GM19468 (cell line): Measurements from ENCODE around the gene PTGIR.

Source experiments
- ATAC-seq: cut with Tn5 transposase; IDR thresholded peaks from one replicate; pipeline ENCODE4 v1.9.1; 2021; ENCODE audit warnings: mild to moderate bottlenecking, moderate library complexity, moderate number of reproducible peaks; ENCODE audit not compliant: unreplicated experiment; ENCODE audit errors: extremely low read depth

The PTGIR gene

GRCh38 chr19:46602392-46603194 is 22.3 kb downstream of the PTGIR start:
- no peak for ATAC-seq

DNA sequence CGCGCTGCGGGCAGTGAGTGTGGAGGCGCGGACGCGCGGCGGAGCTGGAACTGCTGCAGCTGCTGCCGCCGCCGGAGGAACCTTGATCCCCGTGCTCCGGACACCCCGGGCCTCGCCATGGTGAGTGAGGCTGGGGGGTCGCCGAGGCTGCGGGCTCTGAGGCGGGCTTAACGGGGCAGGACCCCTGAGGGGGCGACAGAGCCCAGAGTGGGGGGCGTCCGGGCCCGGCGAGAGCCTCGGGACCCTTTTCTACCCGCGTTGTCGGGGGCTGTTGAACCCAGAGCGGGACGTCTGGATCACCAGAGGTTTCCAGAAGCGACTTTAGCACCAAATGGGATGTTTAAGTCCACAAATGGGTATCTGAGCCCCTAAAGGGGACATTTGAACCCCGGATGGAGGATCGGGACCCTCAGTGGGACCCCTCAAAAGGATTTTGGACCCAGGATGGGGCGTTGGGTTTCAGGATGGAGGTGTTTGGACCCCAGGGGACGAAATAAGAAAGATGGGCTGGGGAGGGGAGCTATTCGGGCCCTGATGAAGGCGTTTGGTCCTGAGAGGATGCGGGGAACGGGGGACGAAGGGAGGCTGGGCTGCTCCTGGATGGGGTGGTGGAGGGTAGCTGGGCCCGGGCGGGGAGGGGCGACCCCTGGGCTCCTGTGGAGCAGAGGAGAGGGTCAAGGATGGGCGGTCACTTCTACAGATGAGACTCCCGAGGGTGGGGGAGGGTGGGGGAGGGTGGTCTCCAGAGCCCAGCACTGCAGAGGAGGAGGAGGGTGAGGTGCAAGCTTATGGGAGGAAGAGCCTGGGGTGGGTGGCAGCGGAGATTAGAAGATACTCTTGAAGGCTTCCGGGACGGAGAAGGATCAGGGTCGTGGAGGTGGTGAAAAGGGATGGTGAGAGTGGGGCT is 23.3 kb downstream of the PTGIR start, which contains the start of gene CALM3:
TSS of gene CALM3 (plus strand) at position 13 of the 907 bp plus-strand sequence. CDS start at position 118, 105 bp downstream.
- no peak for ATAC-seq

DNA sequence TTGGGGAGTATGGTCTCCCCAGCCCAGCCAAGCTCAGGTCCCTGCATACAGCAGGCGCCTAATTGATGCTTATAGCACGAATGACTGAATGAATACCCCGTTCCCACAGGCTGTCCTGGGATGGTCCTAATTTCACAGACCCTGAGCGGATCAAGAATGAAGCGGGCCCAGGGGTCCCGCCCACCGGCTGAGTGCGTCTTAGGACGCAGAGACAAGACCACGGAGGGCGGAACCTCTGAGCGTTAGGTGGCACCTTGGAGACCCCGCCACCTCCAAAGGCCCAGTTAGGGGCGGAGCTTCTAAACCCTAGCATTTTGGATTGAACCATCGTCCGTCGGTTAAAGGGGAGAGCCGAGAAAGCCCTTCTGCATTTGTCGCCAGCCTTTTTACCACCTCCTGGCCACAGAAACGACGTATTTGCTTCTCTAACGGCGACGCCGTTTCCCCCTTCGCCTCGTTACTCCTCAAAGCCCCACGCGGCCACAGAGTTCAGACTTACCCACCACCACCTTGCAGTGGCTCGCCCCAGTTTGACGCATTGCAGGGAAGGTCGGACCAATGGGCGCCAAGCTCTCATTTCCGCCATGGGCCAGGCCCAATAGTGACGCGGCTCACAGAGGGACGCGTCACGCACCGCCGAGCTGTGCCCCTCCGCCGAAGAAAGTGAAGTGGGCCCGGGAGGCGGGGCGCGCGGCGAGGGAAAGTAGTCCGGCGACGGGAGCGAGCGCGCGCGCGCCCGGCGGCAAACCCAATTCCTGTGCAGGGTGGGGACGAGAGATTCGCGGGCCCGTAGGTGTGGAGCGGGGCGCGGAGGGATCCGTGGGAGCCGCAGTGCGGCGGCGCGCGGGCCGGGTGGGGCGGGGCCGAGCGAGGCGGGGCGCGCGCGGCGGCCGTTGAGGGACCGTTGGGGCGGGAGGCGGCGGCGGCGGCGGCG is 24.2 kb downstream of the PTGIR start:
- peak; percentile 50 for ATAC-seq

DNA sequence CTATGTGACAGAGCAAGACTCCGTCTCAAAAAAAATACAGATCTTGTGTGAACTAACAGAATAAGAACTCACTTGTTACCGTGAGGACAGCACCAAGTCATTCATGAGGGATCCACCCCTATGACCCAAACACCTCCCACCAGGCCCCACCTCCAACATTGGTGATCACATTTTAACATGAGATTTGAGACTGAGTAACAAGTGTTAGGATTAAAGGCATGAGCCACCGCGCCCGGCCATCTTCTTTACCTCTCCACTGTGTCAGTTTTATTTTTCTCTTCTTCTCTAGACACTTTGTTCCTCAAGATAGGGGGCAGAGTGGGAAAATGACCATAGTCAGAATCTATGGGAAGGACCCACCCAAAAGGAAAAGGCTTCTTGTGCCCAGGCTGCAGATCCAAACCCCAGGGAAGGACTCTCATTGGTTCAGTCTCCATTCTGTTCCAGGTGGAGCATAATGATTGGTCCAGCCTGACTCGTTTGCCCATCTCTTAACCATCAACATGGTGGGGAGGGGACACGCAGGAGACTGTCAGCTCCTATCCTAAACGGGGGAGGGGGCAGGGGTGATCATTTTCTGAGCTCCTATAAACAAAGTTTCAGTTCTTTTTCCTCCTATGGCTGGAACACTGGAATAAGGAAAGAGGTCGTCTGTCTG is 25.0 kb downstream of the PTGIR start:
- no peak for ATAC-seq

DNA sequence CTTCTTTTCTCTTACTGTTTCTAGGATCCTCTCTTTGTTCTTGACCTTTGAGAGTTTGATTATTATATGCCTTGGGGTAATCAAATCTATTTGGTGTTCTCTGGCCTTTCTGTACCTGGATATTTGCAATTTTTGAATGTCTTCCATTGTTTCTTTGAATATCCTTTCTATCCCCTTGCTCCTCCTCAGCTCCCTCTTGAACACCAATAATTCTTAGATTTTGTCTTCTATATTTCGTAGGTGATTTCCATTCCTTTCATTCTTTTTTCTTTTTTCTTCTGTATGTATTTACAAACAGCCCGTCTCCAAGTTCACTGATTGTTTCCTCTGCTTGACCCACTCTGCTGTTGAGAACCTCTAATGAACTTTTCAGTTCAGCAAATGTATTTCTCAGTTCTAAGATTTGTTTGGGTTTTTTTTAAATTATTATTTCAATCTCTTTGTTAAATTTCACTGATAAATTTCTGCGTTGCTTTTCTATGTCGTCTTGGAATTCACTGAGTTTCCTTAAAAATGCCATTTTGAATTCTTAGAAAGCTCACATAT is 26.4 kb downstream of the PTGIR start:
- no peak for ATAC-seq

GRCh38 chr19:46596008-46596407 is 28.9 kb downstream of the PTGIR start:
- no peak for ATAC-seq

- no peak for ATAC-seq
These were observed 33.0 kb downstream of the PTGIR start for GRCh38 chr19:46591870-46592269.

- ATAC-seq, result no peak
These were observed 33.6 kb downstream of the PTGIR start for GRCh38 chr19:46591254-46591653.

- no peak for ATAC-seq
These were observed 37.0 kb downstream of the PTGIR start for GRCh38 chr19:46587861-46588260.

DNA sequence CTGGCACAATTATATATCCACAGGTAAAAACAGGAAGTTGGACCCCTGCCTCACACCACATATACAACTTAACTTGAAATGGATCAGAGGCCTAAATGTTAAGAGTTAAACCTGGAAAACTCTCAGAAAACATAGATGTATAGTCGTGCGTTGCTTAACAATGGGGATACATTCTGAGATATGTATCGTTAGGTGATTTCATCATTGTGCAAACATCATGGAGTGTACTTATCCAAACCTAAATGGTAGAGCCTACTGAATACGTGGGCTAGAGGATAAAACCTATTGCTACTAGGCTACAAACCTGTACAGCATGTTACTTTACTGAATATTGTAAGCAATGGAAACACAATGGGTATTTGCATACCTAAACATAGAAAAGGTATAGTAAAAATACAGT is 38.6 kb downstream of the PTGIR start:
- no peak for ATAC-seq

- ATAC-seq, result no peak
These were observed 39.4 kb downstream of the PTGIR start for GRCh38 chr19:46585539-46585938.

DNA sequence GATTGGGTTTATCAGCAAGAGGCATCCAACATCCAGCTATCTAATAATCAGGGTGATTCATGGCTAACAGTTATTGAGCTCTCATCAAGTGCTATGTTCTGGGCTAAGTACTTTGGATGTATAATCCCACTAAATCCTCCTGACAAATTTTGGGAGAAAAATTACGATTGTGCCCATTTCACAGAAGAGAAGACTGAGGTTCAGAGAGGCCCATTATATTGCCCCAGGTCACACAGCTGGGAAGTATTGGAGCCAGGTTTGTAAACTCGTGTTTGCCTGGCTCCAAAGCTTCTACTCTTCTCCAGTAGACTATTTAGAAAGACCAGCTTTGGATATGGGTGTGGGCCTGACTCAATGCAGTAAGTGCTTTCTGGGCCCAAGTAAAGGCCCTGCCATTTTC is 44.6 kb downstream of the PTGIR start:
- ATAC-seq, result no peak

DNA sequence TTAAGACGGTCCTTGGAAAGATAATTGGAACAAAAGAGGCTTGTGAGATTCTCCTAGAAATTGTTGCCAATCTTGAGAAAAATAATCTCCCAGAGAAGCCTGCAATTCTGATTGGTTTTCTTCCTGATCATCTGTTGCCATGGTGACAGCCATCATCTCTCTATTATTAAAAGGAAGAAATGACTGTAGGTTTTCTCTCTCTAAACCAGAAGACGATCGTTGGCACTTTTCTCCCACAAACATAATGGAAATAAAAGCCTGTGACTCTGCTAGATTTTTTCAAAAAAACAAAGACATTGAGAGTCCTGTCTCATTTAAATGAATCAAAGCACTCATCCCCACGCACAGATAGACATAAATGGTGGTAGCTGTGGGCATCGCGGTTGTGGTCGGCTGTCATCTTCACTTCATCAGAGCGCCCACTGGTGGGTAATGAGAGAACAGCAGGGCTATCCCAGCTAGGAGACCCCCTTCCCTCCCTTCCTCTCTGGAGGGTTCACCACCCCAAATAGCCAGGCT is 45.5 kb downstream of the PTGIR start:
- no peak for ATAC-seq

DNA sequence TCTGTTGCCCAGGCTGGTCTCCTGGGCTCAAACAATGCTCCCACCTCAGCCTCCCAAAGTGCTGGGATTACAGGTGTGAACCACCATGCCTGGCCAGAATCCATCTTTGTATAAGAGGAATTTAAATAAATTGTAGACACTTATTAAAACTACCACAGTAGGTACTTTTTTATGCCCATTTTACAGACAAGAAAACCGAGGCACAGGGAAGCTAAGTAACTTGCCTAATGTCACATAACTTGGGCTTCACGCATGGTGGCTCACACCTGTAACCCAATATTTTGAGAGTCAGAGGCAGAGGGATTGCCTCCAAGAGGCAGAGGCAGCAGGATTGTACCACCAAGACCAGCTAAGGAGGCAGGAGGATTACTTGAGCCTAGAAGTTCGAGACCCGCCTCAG is 46.4 kb downstream of the PTGIR start:
- no peak for ATAC-seq

DNA sequence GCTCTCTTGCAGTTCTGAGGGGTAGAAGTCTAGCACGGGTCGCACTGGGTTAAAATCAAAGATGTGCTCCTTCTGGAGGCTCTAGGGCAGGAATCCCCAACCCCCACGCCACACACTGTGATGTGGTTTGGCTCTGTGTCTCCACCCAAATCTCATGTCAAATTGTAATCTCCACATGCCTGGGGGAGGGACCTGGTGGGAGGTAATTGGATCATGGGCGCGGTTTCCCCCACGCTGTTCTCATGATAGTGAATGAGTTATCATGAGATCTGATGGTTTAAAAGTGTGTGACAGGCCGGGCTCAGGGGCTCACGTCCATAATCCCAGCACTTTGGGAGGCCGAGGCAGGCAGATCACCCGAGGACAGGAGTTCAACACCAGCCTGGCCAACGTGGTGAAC is 50.4 kb downstream of the PTGIR start:
- no peak for ATAC-seq

DNA sequence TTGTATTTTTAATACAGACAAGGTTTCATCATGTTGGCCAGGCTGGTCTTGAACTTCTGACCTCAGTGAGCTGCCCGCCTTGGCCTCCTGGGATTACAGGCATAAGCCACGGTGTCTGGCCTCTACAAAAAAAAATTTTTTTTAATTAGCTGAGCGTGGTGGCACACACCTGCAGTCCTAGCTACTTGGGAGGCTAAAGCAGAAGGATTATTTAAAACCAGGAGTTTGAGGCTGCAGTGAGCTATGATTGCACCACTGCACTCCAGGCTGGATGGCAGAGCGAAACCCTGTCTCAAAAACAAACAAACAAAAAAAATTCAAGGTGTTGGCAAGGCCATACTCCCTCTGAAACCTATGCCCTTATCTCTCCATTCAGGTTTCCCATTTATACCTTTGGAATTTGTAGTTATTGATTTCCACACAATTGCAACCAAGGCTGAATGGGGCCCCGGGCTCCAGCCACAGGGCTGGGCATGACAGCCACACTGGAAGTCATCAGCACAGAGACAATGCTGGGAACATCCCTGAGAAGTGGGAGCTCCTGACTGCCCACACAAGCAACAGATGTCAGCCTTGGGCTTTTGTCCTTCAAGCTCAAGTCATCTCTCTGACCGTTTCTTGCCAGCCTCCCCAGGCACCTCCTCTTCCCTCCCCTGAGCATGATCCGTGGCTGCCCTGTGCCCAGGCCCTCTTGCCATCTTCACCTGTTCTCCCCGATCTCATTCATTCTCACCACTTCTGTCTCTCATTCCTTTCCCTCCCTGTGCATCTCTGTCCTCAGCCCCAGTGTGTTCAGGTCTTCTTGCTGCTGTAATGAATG is 51.0 kb downstream of the PTGIR start:
- no peak for ATAC-seq

DNA sequence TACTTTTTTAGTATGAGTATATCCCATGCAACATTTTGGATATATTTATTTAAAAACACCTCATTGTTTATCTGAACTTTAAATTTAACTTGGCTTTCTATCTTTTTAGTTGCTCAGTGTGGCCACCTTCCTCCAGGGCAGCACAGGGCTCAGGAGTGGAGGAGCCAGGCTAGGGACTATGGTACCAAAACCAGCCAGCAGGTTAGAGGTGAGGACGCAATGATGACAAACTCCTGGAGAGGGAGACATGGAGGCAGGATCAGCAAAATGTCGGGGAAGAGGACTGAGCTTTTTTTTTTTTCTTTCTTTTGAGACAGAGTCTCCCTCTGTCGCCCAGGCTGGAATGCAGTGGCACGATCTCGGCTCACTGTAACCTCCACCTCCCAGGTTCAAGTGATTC is 53.4 kb downstream of the PTGIR start:
- ATAC-seq, result no peak
